GM18951 (cell line): ENCODE measurements around the gene RBM20.
"Not testable (repeated sequence)": the region's sequence is repeated elsewhere in the genome, so short reads cannot be mapped to it uniquely, and the experiment has no call there.

Source experiments
- POLR2A ChIP-seq: IDR thresholded peaks from 4 replicates; pipeline ENCODE4 v1.6.1; 2011; ENCODE audit warnings: mild to moderate bottlenecking; ENCODE audit not compliant: insufficient read length, insufficient read depth; ENCODE audit errors: extremely low read depth
- in situ Hi-C: fragments of 300-500 bp; cut with MboI; formaldehyde crosslinking; loops from one replicate; pipeline ENCODE4 v1.12.0; 2022; ENCODE audit warnings: low sequenced_read_pairs, mixed read lengths, inconsistent platforms; ENCODE audit not compliant: unreplicated experiment

The RBM20 gene

DNA sequence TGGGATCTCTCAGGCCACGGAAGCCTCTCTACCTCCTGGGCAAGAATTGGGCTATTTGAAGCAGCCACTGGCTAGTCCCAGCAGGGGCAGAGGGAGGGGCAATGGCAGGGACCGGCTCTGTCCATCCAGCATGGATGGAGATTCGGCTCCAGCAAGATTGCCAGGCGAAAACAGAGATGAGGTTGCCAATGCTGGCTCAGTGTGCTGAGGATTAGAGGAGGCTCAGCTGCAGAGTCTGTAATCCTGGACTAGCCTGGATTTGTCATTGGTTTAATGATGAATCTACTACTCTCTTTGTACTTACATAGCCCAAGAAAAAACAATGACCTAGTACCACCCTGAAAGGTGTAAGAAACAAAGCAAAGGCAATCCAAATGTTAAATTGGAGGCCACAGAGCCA, 115.4 kb downstream of the RBM20 start:
- no peak for TF ChIP-seq POLR2A
- in situ Hi-C loops: loop anchor here (10.0 kb wide), 1 partner anchor 125 kb away; no protein-coding TSS in a partner anchor

DNA sequence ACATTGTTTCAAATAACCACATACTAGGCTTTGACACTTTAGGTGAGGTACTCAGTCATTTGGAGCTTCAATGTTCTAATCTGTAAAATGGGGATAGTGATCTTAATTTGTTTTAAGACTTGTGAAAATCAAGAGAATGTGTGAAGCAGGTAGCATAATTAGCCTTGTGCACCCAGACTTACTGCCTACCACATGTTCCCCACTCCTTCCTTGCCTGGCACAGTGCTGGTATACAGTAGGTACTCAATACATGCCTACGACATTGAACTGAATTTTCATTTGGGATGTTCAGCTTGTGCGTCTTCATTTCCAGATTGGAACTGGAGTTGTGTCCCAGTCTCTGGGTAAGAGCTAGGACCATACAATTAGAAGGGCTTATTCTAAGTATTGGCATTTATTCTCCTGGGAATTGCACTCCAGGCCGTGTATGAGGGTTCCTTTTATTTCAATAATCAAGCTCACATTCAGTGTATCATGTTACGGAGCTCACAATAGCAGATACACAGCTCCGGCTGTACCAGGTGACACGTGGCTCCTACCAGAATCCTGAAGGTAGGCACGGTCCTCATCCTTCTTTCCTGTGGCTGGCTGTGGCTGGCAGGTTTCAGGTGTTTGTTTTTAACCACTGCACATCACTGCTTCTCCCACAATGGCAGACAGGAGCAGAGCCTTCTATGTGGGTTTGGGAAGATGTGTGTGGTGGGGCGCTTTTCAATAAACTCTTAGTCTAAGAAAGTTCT, 118.1 kb downstream of the RBM20 start:
- in situ Hi-C loops: no loop called here
- TF ChIP-seq POLR2A: no peak

DNA sequence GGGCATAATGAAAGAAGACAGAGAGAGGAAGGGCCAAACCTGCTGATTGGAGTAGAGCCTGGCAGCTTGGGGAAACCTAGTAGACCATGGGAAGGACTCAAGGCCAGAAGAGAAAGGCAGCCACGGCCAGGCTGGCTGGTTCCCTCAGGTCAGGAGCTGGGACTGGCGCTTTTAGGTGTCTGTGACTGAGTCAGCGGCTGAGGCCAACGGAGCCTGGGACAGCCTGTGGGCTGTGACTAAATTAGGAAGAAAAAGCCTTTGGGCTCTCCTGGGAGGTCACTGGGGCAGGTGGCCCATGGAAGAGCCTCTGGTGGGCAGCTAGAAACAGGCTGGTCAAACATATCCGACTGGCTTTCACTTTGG, 118.7 kb downstream of the RBM20 start:
- no peak for TF ChIP-seq POLR2A
- in situ Hi-C loops: no loop called here

DNA sequence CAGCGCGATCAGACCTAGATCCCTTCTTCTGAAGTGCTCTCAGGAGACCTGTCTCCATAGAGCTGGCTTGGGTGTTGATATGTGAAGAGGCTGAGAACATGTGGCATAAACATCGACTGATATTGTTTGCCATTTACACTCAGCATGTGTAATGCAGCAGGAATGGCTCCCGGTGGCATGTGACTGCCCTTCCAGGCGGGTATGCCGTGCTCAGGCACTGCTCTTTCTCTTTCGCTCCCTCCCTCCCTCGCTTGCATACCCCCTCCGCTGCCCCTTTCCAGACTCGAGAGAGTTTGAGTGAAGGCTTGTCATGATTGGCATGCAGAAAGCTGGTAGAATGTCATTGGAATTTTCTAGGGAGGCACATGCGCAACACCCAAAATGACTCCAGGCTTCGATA, 120.2 kb downstream of the RBM20 start:
- no peak for TF ChIP-seq POLR2A
- in situ Hi-C loops: no loop called here

DNA sequence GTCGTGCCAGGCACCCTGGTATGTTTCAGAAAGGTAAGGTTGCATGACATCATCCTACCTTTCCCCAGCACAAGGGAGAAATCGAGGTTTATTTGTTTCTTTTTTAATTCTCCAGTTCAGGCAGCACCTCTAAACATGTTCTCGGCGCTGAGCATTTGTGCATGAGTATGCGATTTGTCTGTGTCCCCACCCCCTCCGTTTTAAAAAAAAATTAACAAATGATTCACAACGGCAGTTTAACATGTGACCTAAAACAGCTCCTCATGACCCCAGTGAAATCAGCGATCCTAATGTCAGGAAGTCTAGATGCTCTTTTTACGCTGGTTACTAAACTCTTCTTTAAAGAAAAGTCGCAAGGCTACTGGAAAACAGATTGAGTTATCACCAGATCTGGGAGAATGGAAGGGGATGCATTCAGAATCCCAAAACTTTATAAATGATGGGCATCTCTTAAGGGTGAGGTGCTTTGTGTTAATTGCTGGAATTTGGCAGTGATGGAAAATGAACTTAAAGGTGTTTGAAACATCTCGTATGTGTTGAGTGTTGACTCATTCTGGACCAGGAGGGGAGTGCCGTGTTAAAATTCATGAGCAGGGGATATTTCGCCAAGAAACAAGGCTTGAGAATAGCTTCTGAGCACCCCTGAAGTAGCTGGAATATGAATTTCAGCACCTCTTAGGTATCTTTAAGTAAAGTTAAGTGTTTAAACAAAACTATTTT, 120.8 kb downstream of the RBM20 start:
- in situ Hi-C loops: no loop called here
- TF ChIP-seq POLR2A: no peak

DNA sequence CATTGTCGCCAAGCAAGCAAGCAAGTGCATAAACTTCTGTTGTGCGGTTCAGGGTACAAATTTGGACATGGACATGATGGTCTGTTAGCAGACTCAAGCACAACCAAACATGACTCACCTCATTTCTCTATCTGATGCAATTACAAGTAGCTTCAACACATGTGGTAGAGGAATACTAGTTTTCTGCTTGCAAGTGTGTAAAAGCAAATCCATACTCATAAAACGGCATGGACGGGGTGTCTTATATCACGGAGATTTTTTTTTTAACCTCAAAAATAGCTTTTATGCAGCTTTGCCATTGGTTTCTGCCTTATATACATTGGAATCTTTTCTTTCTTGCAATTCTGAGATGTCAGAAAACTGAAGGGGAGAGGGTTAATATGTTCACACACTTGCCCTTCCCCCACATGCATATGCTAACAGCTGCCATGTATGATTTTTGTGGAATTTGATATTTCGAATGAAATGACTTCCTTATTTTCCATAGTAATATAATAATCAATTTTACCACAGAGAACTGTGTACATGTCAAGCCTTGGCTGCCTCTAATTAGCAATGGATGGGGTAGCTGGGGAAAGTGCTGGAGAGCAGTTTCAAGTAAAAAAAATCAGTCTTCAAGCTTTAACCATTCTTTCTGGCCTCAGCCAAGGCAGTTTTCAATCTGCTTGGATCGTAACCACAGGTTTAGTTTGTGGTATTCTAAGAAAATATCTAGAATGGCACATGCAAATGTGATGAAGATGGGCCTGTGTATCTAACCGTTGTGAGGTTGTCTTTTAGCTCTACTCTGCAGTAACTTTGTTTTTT, 121.6 kb downstream of the RBM20 start:
- in situ Hi-C loops: no loop called here
- TF ChIP-seq POLR2A: no peak

DNA sequence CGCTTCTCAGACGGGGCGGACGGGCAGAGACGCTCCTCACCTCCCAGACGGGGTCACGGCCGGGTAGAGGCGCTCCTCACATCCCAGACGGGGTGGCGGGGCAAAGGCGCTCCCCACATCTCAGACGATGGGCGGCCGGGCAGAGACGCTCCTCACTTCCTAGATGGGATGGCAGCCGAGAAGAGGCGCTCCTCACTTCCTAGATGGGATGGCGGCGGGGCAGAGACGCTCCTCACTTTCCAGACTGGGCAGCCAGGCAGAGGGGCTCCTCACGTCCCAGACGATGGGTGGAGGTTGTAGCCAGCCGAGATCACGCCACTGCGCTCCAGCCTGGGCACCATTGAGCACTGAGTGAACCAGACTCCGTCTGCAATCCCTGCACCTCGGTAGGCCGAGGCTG, 123.5 kb downstream of the RBM20 start:
- in situ Hi-C loops: not testable (repeated sequence)

DNA sequence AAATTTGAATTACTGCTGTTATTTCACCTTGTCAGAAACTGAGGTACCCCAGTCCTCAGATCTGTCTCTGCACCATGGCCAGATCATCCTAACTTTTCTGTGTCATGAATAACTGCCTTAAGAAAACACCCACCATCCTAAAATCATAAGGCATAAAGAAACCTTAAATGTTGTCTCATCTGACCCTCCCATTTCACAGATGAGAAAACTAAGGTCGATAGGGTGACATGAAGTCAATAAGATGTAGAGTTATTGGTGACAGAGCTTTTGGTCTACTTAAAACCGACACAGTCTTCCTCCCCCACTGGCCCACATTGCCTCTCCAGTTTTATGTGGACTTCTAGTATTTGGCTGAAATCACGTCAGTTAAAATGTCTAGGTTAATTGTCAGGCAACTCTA, 126.1 kb downstream of the RBM20 start:
- no peak for TF ChIP-seq POLR2A
- in situ Hi-C loops: no loop called here

DNA sequence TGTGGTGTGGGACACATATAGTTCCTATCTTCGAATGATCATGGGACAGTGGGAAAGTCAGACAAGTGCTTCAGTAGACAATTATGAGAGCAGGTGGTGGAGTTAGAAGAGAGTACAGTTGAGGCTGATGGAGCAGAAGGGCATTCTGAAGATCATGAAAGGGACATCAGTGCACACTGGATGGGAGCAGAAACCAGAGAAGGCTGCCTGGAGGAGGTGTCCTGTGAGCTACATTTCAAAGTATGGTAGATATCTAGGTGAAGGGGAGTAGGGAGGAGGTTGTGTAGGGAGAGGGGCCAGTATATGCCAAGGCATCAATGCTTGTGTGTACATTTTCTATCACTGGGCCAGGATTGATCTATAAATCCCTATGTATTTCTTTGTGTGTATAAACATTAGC, 127.3 kb downstream of the RBM20 start:
- in situ Hi-C loops: no loop called here
- TF ChIP-seq POLR2A: no peak

DNA sequence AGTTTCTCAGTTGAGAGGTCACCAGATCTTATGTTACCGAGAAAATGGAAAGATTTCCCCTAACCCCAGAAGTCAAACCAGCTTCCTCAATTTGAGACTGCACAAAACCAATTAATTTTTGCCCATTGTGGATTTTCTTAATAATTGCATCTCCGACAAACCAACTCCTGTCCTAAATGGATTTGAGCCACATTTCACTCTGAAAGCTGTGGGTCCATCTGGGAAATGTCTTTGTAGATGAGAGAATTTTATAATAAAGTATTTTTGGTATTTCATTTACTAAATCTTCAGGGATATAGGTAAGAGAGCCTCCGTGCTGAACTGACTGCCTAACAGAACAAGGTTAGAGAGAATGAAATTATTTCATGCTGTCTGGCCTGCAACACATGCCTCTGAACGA, 127.9 kb downstream of the RBM20 start:
- no peak for TF ChIP-seq POLR2A
- in situ Hi-C loops: no loop called here

DNA sequence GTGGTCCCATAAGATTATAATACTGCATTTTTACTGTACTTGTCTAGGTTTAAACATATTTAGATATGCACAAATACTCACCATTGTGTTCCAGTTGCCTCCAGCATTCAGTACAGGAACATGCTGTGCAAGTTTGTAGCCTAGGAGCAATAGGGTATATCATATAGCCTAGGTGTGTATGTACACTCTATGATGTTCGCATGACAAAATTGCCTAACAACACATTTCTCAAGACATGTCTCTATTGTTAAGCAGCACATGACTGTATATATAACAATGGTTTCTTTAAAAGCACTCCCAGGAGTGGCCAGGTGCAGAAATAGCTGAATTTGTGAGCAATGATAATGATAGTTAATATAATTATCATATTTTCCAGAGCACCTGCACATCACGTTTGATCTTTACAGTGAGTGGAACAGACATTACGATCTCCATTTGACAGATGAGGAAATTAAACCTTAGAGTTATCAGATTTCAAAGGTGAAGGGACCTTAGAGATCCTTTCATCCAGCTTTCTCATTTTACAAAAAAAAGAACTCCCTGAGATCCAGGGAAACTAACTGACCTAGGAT, 128.4 kb downstream of the RBM20 start:
- TF ChIP-seq POLR2A: no peak
- in situ Hi-C loops: no loop called here

DNA sequence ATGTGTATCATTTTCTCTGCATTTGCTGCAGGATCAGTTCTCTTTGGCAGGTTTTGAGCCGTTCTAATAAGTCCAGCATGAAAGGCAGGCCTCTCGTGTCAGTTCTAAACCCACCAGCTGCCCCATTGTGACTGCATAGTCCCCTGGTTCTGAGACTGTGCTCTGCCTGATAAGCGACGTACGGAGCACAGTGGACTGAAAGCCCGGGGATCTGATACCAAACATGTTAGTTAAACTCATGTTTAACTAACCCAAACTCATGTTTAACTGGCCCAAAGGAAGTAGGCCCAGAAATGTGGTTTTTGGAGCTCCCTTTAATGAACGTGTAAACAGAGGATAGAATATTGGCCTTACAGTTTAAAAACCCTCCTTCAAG, 129.5 kb downstream of the RBM20 start:
- TF ChIP-seq POLR2A: no peak
- in situ Hi-C loops: no loop called here
